GM18511 (cell line): Measurements from ENCODE around the gene ANKRD30B.
"Not testable (repeated sequence)": the region's sequence is repeated elsewhere in the genome, so short reads cannot be mapped to it uniquely, and the experiment has no call there.

Experiments
- ATAC-seq: cut with Tn5 transposase; IDR thresholded peaks from one replicate; pipeline ENCODE4 v1.9.1; 2021; ENCODE audit warnings: mild to moderate bottlenecking, moderate library complexity; ENCODE audit not compliant: unreplicated experiment

Gene ANKRD30B, protein sequence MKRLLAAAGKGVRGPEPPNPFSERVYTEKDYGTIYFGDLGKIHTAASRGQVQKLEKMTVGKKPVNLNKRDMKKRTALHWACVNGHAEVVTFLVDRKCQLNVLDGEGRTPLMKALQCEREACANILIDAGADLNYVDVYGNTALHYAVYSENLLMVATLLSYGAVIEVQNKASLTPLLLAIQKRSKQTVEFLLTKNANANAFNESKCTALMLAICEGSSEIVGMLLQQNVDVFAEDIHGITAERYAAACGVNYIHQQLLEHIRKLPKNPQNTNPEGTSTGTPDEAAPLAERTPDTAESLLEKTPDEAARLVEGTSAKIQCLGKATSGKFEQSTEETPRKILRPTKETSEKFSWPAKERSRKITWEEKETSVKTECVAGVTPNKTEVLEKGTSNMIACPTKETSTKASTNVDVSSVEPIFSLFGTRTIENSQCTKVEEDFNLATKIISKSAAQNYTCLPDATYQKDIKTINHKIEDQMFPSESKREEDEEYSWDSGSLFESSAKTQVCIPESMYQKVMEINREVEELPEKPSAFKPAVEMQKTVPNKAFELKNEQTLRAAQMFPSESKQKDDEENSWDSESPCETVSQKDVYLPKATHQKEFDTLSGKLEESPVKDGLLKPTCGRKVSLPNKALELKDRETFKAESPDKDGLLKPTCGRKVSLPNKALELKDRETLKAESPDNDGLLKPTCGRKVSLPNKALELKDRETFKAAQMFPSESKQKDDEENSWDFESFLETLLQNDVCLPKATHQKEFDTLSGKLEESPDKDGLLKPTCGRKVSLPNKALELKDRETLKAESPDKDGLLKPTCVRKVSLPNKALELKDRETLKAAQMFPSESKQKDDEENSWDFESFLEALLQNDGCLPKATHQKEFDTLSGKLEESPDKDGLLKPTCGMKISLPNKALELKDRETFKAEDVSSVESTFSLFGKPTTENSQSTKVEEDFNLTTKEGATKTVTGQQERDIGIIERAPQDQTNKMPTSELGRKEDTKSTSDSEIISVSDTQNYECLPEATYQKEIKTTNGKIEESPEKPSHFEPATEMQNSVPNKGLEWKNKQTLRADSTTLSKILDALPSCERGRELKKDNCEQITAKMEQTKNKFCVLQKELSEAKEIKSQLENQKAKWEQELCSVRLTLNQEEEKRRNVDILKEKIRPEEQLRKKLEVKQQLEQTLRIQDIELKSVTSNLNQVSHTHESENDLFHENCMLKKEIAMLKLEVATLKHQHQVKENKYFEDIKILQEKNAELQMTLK (N-terminal part only)

DNA sequence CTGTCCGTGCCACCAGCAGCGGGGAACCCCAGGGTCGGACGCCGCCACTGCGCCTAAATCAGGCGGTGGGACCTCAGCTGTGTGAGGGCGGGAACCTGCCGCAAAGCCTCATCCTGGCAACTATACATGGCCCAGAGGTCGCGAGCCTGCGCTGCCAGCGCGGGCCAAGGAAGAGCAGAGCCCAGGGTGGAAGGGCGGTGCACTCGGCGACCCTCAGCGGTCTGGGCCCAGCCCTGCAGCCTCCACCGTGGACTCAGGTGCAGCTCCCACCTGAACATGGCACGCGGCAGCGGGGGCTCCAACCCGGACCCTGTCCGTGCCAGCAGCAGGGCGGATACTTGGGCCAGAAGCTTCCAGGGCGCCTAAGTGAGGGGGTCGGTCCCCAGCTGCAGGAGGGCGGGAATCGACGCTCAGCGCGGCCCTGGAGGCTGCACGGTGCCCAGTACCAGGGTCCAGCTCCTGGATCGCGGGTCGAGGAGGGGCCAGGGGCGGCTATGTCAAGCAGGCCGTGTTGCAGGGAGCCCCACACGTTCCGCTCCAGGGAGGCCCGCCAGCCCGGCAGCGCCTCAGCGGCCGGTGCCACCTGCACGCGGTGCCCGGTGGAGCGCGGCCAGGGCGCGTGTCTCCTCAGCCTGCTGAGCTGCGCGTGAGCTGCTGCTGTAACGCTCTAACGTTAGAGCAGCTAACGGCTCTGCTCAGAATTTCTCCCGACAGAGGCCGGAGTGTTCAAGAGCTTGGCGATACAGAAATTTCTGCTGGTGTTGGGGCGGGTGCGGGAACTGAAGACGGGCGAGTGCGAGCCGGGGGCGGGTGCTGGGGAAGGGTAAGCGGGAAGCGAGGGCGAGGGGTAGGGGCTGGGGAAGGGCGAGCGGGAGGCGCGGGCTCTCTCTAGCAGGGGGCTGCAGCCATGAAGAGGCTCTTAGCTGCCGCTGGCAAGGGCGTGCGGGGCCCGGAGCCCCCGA lies at the start of gene ANKRD30B:
TSS of gene ANKRD30B (plus strand) at position 660 of the 962 bp plus-strand sequence. CDS start at position 908, 248 bp downstream.
- no peak for ATAC-seq

DNA sequence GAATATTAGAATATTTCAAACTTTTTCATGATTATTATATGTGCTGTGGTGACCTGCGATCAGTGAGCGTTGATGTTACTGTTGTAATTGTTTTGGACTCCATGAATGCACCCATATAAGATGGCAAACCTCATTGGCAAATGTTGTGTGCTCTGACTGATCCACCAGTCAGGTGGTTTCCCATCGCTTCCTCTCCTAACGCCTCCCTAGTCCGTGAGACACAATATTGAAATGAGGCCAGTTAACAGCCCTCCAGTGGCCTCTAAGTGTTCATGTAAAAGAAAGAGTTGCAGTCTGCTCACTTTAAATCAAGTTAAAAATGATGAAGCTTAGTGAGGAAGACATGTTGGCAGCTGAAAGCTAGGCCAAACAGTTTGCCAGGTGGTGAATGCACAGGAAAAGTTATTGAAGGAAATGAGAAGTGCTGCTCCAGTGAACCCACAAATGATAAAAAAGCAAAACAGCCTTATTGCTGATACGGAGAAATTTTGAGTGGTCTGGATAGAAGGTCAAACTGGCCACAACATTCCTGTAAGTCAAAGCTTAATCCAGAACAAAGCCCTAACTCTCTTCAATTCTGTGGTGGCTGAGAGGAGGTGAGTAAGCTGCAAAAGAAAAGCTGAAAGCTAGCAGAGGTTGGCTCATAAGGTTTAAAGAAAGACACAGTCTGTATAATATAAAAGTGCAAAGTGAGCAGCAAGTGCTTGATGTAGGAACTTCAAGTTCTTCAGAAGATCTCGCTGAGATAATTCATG lies 46.5 kb upstream of the ANKRD30B start:
- ATAC-seq: not testable (repeated sequence)

DNA sequence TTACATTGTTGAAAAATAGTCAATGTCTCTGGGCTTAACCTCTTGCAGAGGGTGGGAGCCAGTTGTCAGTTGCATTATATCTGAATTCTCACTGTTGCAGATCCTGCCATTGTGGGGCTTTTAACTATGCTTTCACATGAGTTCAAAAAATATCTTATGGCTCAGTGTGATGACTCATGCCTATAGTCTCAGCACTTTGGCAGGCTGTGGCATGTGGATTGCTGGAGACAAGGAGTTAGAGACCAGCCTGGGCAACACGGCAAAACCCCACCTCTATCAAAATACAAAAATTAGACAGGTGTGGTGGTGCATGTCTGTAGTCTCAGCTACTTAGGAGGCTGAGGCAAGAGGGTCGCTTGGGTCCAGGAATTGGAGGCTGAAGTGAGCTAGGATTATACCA lies 38.2 kb upstream of the ANKRD30B start:
- ATAC-seq: not testable (repeated sequence)

DNA sequence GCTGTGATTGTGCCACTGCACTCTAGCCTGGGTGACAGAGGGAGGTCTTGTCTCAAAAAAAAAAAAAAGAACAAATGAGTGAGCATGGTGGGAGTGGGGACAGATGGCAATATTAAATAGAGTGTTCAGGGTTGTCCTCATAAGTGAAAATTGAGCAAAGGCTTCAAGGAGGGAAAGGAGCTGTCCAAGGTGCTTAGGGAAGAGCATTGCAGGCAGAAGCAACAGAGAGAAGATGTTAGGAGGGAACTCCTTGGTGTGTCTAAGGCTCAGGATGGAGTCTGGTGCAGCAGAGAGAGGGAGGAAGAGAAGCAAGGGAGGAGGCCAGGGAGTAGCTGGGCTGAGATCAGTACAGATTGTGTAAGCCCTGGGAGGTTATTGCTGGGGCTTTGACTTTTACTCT lies 26.4 kb upstream of the ANKRD30B start:
- ATAC-seq: not testable (repeated sequence)

DNA sequence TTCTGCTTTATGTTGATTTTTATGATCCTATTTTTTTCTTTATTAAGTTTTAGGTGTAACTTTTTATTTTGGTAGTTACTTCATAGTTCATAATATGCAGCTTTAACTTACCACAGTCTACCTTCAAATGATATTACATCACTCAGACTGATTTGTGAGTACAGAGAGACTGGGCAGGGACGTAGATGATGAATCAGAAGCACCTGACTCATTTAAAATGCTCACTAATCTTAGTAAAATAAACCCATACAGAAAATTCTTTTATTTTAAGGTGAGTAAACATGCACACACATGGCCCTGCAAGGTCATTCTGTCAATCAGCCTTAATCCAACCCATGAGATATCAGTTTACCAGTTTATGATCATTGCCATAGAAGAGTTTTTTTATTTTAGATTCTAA lies 8.9 kb upstream of the ANKRD30B start:
- ATAC-seq: not testable (repeated sequence)

DNA sequence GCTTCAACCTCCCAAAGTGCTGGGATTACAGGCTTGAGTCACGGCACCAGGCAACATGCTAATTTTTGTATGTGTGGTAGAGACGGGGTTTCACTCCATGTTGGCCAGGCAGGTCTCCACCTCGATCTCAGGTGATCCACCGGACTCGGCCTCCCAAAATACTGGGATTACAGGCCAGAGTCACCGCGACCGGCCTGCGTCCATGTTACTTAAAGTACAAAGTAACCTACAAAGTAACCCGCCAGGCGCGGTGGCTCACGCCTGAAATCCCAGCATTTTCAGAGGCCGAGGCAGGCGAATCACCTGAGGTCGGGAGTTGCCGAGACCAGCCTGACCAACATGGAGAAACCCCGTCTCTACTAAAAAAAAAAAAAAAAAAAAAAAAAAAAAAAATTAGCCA lies 1.1 kb upstream of the ANKRD30B start:
- ATAC-seq: no peak

DNA sequence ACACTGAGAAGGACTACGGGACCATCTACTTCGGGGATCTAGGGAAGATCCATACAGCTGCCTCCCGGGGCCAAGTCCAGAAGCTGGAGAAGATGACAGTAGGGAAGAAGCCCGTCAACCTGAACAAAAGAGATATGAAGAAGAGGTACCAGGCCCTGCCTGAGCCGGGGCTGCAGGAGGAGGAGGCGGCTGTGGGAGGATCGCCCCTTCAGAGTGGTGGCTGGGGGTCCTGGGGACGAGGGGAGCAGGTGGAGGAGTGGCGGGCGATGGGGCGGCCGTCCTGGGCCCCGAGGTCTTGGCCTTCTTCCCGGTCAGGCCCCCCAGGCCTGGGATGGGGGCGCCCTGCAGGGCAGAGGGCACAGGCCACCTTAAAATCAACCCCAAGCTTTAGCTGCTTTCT lies 524 bp downstream of the ANKRD30B start:
- no peak for ATAC-seq

DNA sequence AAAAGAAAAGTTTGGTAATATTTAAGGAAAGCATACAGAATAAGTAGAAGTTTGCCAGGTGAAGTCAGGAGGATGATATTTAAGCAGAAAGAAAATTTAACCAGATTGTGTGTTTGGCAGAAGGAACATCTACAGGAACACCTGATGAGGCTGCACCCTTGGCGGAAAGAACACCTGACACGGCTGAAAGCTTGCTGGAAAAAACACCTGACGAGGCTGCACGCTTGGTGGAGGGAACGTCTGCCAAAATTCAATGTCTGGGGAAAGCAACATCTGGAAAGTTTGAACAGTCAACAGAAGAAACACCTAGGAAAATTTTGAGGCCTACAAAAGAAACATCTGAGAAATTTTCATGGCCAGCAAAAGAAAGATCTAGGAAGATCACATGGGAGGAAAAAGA lies 15.6 kb downstream of the ANKRD30B start:
- not testable (repeated sequence) for ATAC-seq

DNA sequence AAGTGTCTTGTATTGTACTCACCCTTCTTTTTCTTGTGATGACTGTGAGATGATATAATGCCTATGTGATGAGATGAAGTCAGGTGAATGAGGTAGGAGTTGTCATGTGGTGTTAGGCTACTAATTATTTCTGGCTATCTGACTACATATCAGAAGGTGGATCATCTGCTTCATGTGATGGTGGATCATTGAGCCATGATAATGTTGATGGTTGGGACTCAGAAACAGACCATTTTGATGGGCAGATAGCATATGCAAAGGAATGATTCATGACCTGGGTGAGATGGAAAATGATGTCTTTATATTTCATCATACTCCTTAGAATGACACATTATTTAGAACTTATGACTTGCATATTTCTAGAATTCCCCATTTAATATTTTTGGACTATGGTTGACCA lies 19.5 kb downstream of the ANKRD30B start:
- no peak for ATAC-seq

DNA sequence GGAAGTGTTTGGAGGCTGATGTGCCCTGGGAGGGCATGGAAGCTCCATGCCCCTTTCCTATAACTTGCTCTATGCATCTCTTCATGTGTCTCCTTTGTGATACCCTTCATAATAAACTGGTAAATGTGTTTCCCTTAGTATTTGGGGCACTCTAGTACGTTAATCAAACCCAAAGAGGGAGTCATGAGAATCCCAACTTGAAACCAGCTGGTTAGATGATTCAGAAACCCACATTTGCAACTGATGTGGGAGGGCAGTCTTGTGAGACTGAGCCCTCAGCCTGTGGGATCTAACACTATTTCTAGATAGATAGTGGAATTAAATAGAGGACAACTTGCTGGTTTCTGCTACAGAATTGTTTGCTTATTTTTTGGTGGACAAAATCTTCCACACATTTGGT lies 20.3 kb downstream of the ANKRD30B start:
- no peak for ATAC-seq

DNA sequence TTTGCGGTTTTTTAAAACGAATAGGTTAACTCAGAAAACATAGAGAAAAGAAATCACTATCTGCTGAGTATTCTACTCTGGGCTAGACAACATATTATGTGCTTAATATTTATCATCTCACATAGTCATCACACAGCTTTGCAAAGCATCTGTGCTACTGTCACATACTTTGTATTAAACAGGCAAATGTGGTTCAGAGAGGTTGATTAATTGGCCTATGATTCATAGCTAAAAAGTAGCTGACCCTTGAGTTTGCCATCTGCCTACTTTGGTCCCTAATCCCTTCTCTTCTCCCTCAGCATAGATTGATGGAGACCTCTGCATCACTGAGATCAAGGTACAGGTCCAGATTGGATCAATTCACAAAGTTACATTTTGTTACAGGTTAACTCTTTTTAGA lies 21.4 kb downstream of the ANKRD30B start:
- ATAC-seq: no peak

DNA sequence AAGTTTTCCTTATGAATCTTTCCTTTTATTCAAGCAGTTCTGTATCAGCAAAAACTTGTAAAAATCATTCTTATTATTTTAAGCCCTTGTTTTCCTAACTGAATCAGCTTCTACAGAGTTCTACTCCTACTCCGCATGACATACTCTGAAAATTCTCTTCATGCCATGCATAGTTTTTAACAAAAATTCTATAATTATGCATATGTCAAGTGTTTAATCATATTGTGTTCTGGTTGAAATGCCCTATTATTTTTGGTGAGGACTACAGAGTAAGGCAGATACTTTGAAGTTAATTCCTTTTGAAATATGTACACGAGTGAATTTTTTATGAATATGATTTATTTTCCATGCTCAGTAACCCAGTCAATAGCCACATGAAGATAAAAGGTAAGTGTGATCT lies 28.8 kb downstream of the ANKRD30B start:
- ATAC-seq: no peak

DNA sequence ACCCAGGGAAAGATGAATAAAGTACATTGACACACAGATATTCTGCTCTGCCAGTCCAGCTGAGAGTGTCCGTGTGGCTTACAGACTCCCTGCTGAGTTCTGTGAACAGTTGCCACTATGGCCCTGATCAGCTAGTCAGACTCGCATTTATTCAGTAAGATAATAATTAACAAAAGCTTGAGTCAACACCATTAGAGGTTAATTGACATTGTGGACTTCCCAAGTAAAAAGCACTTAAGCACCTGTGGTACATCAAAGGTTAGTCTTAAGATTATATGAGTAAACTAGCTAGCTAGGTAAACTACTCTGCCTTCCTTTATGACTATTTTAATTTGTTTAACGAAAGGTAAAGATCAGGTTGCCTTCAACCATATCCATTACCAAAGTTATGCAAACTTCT lies 33.7 kb downstream of the ANKRD30B start:
- no peak for ATAC-seq

DNA sequence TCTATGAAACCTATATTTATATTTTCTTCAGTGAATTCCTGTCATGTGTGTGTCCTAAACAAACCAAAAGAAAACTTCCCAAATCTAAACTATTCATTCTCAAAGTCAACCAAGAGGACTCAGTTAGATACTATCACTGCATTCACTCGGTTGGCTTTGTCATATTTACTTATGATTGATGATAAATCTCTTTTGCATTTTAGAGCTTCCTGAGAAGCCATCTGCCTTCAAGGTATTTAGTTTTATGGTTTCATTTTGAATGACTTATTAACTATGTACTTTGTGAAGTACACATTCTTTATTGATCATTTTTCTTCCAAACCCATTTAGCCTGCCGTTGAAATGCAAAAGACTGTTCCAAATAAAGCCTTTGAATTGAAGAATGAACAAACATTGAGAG lies 36.2 kb downstream of the ANKRD30B start:
- ATAC-seq: no peak

DNA sequence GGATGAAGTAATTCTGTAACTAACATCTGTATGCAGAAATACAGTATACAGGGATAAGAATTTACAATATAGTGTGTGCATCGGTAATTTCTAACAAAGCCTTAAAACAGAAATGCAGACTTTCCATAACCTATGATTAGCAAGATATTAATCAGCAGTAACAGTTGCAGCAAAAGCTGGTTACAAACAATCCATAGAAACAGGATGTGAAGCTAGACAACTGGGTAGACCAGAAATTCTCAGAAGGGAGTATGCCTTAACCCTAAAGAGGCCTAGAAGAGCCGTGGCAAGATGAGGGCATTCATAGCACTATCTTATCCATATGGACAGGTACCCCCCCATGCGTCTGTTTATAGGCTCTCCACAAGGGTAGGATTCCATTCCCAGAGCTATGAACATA lies 48.9 kb downstream of the ANKRD30B start:
- ATAC-seq: not testable (repeated sequence)

DNA sequence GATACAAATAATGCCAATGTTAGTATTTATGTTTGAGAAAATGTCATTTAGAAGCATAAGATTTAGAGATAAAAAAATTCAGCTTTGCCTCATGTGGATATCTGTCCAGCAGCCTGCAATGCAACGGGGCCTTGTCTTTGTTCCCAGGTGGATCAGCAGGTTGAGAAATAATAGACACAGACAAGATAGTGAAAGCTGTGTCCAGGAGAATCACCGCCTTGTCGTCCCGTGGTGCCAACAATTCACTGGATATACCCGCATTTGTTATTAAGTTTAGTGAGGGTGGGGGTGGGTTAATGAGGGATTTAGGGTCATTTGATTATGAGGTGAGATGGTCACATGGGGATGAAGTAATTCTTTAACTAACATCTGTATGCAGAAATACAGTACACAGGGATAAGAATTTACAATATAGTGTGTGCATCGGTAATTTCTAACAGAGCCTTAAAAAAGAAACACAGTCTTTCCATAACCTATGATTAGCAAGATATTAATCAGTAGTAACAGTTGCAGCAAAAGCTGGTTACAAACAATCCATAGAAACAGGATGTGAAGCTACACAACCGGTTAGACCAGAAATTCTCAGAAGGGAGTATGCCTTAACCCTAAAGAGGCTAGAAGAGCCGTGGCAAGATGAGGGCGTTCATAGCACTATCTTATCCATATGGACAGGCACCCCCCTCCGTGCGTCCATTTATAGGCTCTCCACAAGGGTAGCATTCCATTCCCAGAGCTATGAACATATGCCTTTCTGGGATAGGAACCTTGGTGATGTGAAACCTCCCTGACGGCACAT lies 50.2 kb downstream of the ANKRD30B start:
- ATAC-seq: not testable (repeated sequence)

DNA sequence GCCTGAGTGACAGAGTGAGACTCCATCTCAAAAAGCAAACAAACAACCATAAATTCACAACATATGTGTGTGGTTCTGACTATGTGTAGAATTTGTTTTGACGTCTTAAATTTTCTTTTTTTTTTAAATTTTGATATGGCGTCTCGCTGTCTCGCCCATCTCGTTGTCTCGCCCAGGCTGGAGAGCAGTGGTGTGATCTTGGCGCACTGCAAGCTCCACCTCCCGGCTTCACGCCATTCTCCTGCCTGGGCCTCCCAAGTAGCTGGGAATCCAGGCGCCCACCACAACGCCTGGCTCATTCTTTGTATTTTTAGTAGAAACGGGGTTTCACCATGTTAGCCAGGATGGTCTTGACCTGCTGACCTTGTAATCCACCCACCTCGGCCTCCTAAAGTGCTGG lies 63.1 kb downstream of the ANKRD30B start:
- not testable (repeated sequence) for ATAC-seq

DNA sequence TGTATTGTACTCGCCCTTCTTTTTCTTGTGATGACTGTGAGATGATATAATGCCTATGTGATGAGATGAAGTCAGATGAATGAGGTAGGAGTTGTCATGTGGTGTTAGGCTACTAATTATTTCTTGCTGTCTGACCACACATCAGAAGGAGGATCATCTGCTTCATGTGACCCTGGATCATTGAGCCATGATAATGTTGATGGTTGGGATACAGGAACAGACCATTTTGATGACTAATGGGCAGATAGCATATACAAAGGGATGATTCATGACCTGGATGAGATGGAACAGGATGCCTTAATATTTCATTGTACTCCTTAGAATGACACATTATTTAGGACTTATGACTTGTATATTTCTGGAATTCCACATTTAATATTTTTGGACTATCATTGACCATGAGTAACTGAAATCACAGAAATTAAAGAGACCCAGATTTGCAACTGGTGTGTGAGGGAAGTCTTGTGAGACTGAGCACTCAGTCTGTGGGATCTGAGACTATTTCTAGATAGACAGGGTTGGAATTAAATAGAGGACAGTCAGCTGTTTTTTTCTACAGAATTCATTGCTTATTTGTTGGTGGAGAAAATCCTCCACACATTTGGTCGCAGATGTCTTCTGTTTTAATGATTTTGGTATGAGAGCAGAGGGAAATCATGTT lies 79.1 kb downstream of the ANKRD30B start:
- ATAC-seq: not testable (repeated sequence)
